Measurements from ENCODE around the gene TNS3. TPM values are rescaled to one million over a fixed set of nuclear protein-coding genes. Genes with fewer than 3 reads are reported as not detected.

TNS3 gene
- 10 to 100 TPM; 17.8 to 43.8 (median 28.2) TPM for total RNA-seq
- polyA plus RNA-seq = 10 to 100 TPM; 17.4 to 29.6 (median 28.8) TPM

DNA sequence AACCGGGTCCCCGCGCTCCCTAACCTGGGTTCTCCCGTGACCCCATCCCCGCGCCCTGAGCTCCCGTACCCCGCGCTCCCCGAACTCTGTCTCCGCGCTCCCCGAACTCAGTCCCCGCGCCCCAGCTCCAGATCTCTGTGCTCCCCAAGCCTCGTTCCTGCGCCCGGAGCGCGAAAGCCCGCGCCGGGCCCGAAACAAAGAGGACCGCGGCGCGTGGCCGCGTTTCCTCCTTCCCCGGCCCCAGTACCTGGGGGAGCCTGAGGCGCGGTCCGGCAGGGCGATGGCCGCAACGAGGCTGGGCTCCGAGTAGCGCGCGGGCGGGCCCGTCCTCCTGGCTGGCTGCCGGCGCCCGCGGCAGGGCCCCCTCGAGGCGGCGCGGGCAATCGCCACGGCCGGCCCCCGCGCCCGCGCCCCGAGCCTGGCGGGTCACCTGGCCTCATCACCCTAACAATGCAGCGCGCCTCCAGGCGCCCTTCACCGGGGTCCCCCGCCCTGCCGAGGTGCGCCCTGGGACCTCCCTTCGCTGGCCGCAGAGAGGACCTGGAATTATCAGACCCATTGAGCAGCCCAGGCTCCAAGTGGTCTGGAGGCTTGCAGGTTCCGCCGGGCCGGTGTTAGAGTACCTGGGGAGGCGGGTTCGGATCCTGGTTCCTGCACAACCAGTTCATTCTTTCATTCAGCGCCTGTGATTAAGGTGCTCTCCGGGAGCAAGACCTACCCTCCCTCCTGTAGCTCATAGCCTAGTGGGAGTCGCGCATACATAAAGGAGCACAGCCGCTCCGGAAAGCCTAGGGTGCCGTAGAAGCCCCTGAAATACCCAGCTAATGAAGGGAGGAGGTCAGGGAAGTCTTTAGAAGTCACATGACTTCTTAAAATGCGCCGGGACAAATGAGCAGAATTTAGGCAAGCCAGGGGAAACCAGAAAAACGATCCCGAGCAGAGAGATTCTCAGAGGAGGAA is at the start of gene TNS3:
TSS of gene TNS3 (minus strand) at position 308 of the 960 bp plus-strand sequence. CDS start 142,475 bp downstream, outside the sequence.
- DNase-seq = no peak
- TF ChIP-seq POLR2AphosphoS5 (IDR thresholded peaks at IDR 0.05) (peak in 1 of 4 donors; percentile 28), POLR2A (IDR thresholded peaks at IDR 0.05) (no peak)
- TF ChIP-seq, protein P1, sequence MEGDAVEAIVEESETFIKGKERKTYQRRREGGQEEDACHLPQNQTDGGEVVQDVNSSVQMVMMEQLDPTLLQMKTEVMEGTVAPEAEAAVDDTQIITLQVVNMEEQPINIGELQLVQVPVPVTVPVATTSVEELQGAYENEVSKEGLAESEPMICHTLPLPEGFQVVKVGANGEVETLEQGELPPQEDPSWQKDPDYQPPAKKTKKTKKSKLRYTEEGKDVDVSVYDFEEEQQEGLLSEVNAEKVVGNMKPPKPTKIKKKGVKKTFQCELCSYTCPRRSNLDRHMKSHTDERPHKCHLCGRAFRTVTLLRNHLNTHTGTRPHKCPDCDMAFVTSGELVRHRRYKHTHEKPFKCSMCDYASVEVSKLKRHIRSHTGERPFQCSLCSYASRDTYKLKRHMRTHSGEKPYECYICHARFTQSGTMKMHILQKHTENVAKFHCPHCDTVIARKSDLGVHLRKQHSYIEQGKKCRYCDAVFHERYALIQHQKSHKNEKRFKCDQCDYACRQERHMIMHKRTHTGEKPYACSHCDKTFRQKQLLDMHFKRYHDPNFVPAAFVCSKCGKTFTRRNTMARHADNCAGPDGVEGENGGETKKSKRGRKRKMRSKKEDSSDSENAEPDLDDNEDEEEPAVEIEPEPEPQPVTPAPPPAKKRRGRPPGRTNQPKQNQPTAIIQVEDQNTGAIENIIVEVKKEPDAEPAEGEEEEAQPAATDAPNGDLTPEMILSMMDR (IDR thresholded peaks at IDR 0.05) = peak in 1 of 4 experiments; percentile 15
- peaks cover 0 to 54% (median 43%) of the 10 kb centered on the region in 4 donors for H3K4me1 ChIP-seq
- H3K9me3 ChIP-seq = no peaks in the 10 kb centered on the region
- peak within 1 kb of the TSS; percentile 74 to 93 (median 82) for H3K4me3 ChIP-seq
- no peaks in the 10 kb centered on the region for H3K36me3 ChIP-seq
- intact Hi-C loops (cut with DNase I) = loop anchor here (5.0 kb wide), 2 partner anchors 85 to 130 kb away; no protein-coding TSS in a partner anchor
- peak within 1 kb of the TSS; percentile 79 to 87 (median 82) for H3K27ac ChIP-seq
- WGBS, 2 donors = 9% methylated on average over 85 of the region's 85 CpGs
- no peaks in the 10 kb centered on the region for H3K27me3 ChIP-seq

- 91 to 93% methylated on average over 13 of the region's 13 CpGs for WGBS, 2 donors
- intact Hi-C loops (cut with DNase I) = loop anchor here (10.0 kb wide), 2 partner anchors 57 to 153 kb away; no protein-coding TSS in a partner anchor
- H3K27me3 ChIP-seq = no peaks in the 10 kb centered on the region
Observed at GRCh38 chr7:47631711-47632110, 49.8 kb upstream of the TNS3 start.

DNA sequence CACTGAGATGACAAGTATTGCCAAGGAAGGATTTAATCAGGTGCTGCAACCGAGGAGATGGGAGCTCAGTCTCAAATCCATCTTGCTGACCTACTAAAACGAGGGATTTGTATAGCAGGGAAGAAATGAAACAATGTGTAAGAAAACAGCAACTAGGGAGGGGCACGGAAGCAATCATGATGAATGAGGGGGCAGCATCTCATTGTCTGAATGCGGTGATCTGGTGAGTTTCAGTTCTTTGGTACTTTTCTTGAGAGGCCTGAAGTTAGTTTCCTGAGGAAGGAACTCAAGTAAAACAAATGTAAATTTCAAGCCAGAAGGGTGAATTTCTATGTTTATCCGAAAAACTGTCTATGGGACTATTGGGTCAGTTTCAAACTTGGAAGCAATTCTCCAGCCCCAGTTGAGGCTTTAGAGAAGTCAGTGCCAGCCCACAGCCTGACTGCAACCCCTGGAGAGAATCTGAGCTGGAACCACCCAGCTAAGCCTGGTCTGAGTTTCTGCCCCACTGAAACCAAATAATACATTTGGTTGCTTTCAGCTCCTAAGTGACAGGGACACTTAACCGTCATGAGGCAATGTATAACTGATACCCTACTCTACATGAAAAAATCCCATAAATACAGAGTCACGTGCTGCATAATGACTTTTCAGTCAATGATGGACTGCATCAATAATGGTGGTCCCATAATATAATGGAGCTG is 45.8 kb upstream of the TNS3 start:
- DNase-seq = no peak
- 58 to 79% methylated on average over 7 of the region's 7 CpGs for WGBS, 2 donors
- no peak overlapping the region for H3K4me3 ChIP-seq
- no peaks in the 10 kb centered on the region for H3K9me3 ChIP-seq
- intact Hi-C loops (cut with DNase I) = no loop called here
- peaks cover 0 to 19% (median 15%) of the 10 kb centered on the region in 4 donors for H3K4me1 ChIP-seq
- H3K36me3 ChIP-seq = no peaks in the 10 kb centered on the region
- TF ChIP-seq EP300 (IDR thresholded peaks at IDR 0.05) = no peak
- TF ChIP-seq, protein P1 (IDR thresholded peaks at IDR 0.05) = no peak
- no peak for TF ChIP-seq POLR2AphosphoS5 (IDR thresholded peaks at IDR 0.05)
- no peak for TF ChIP-seq POLR2A (IDR thresholded peaks at IDR 0.05)
- no peaks in the 10 kb centered on the region for H3K27me3 ChIP-seq
- no peak overlapping the region for H3K27ac ChIP-seq

More at GRCh38 chr7:47631711-47632110, 49.8 kb upstream of the TNS3 start:
- no peak for DNase-seq
- Histone ChIP-seq H3K9me3 (no peaks in the 10 kb centered on the region), H3K36me3 (no peaks in the 10 kb centered on the region), H3K4me3 (no peak overlapping the region), H3K4me1 (peaks cover 0 to 30% (median 27%) of the 10 kb centered on the region in 4 donors), H3K27ac (no peak overlapping the region)
- TF ChIP-seq POLR2A (IDR thresholded peaks at IDR 0.05) (no peak), POLR2AphosphoS5 (IDR thresholded peaks at IDR 0.05) (no peak), EP300 (IDR thresholded peaks at IDR 0.05) (no peak)
- TF ChIP-seq, protein P1 (IDR thresholded peaks at IDR 0.05) = no peak

DNA sequence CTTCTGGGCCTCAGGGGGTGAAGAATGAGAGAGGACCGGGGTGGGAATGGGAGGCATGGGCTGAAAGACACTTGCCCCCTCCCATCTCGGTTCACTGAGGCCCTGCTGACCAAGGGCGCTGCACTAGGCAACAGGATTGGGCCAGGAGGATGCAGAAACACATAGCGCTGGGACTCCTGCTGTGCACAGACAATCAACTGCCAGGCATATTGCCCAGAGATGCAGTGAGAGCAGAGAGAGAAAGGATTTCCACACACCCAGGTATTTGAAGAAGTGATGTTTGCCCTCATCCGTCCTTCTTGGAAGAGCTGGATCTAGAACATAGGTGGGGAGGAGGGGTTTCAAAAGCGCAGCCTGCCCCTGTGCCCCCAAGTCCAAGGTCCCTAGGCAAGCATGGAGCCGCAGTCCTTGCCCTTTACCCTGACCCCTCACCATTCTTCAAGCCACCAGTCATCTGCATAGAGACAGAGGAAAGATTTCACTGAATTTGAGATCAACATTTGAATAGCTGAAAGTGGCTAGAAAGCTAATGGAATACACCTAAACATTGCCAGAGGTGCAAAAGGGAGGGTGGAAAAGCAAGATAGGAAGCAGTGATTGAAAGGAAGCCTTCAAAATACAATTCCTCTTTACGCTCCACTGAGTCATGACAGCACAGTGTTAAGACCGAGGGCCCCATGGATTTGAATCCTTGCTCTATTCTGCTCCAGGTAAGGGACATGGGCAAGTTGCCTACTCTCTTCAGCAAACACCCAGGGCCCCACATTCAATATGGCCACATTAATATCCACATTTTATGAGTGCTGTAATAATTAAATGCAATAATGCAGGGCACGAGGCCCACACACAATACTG is 44.2 kb upstream of the TNS3 start:
- no peaks in the 10 kb centered on the region for H3K9me3 ChIP-seq
- no peaks in the 10 kb centered on the region for H3K27me3 ChIP-seq
- H3K36me3 ChIP-seq = no peaks in the 10 kb centered on the region
- peaks cover 0 to 36% (median 31%) of the 10 kb centered on the region in 4 donors for H3K4me1 ChIP-seq
- intact Hi-C loops (cut with DNase I) = no loop called here
- 90 to 94% methylated on average over 10 of the region's 10 CpGs for WGBS, 2 donors
- TF ChIP-seq POLR2AphosphoS5 (IDR thresholded peaks at IDR 0.05) (no peak), POLR2A (IDR thresholded peaks at IDR 0.05) (no peak), EP300 (IDR thresholded peaks at IDR 0.05) (no peak)
- TF ChIP-seq, protein P1 (IDR thresholded peaks at IDR 0.05) = no peak
- no peak overlapping the region for H3K27ac ChIP-seq
- H3K4me3 ChIP-seq = no peak overlapping the region
- DNase-seq = no peak
